PC-3 (cell line): Measurements from ENCODE around the gene TLE7. TPM values are rescaled to one million over a fixed set of nuclear protein-coding genes. Genes with fewer than 3 reads are reported as not detected.

Experiments
- total RNA-seq: library from RNA; depleted of rRNA; stranded (reverse); fragments of >200 nt; gene quantifications from 2 replicates; pipeline ENCODE4 v1.2.3, GENCODE V29; 2014; rRNA removed

TLE7 gene
- total RNA-seq, 1 experiment from 2014 or later: not detected

Other genes starting within 250 kb of the TLE7 start
- gene HYDIN, start 211.3 kb downstream of the TLE7 start, total RNA-seq: 0.12 and 0.69 TPM in 2 replicates
- gene CMTR2, start 152.7 kb downstream of the TLE7 start, total RNA-seq: 14.7 and 15.3 TPM in 2 replicates
- gene CALB2, start 83.3 kb downstream of the TLE7 start, total RNA-seq: 0.47 TPM in 1 of 2 replicates, not detected in the other
- gene ZNF23, start 20.2 kb upstream of the TLE7 start, total RNA-seq: 6.6 and 7.5 TPM in 2 replicates
- 0.40 and 1.5 TPM in 2 replicates for gene ZNF19, start 47.3 kb upstream of the TLE7 start, total RNA-seq
- not detected in 2 replicates for gene CHST4, start 84.4 kb upstream of the TLE7 start, total RNA-seq
- gene TAT, start 135.0 kb upstream of the TLE7 start, total RNA-seq: not detected in 2 replicates
- gene MARVELD3, start 184.1 kb upstream of the TLE7 start, total RNA-seq: 7.4 and 14.6 TPM in 2 replicates